ENCODE results near the gene DAPK1.
A peak's percentile ranks its signal among the peaks of the same experiment; 100 is the strongest.

DAPK1 gene

GRCh38 chr9:87643778-87644570 lies 146.3 kb downstream of the DAPK1 start:
- no peak for DNase-seq (ENCODE audit: low read depth)

- DNase-seq (ENCODE audit: low read depth) = no peak
Observed at GRCh38 chr9:87644659-87645058, 147.0 kb downstream of the DAPK1 start.

GRCh38 chr9:87646546-87646945 lies 148.9 kb downstream of the DAPK1 start:
- DNase-seq (ENCODE audit: low read depth) = no peak

- DNase-seq (ENCODE audit: low read depth) = no peak
Observed at GRCh38 chr9:87647114-87647513, 149.4 kb downstream of the DAPK1 start.

- no peak for DNase-seq (ENCODE audit: low read depth)
Observed at GRCh38 chr9:87648606-87649005, 150.9 kb downstream of the DAPK1 start.

GRCh38 chr9:87650611-87651295 lies 153.1 kb downstream of the DAPK1 start:
- DNase-seq (ENCODE audit: low read depth) = no peak

- DNase-seq (ENCODE audit: low read depth) = no peak
Observed at GRCh38 chr9:87651431-87651830, 153.8 kb downstream of the DAPK1 start.

- no peak for DNase-seq (ENCODE audit: low read depth)
Observed at GRCh38 chr9:87653941-87654340, 156.3 kb downstream of the DAPK1 start.

- DNase-seq (ENCODE audit: low read depth) = no peak
Observed at GRCh38 chr9:87655731-87656130, 158.1 kb downstream of the DAPK1 start.

GRCh38 chr9:87656485-87656884 lies 158.8 kb downstream of the DAPK1 start:
- no peak for DNase-seq (ENCODE audit: low read depth)

- no peak for DNase-seq (ENCODE audit: low read depth)
Observed at GRCh38 chr9:87657190-87657589, 159.5 kb downstream of the DAPK1 start.

- no peak for DNase-seq (ENCODE audit: low read depth)
Observed at GRCh38 chr9:87657893-87658292, 160.2 kb downstream of the DAPK1 start.

- DNase-seq (ENCODE audit: low read depth) = no peak
Observed at GRCh38 chr9:87658511-87658910, 160.8 kb downstream of the DAPK1 start.

GRCh38 chr9:87659534-87660419 lies 162.1 kb downstream of the DAPK1 start:
- DNase-seq (ENCODE audit: low read depth) = no peak

- no peak for DNase-seq (ENCODE audit: low read depth)
Observed at GRCh38 chr9:87661241-87661640, 163.6 kb downstream of the DAPK1 start.

- DNase-seq (ENCODE audit: low read depth) = peak; percentile 35
Observed at GRCh38 chr9:87662808-87663528, 165.3 kb downstream of the DAPK1 start.

- DNase-seq (ENCODE audit: low read depth) = no peak
Observed at GRCh38 chr9:87663556-87663955, 165.9 kb downstream of the DAPK1 start.

GRCh38 chr9:87664153-87665060 lies 166.7 kb downstream of the DAPK1 start:
- no peak for DNase-seq (ENCODE audit: low read depth)

- DNase-seq (ENCODE audit: low read depth) = no peak
Observed at GRCh38 chr9:87665505-87665904, 167.8 kb downstream of the DAPK1 start.

- no peak for DNase-seq (ENCODE audit: low read depth)
Observed at GRCh38 chr9:87667164-87667738, 169.6 kb downstream of the DAPK1 start.

All from activated T-cell treated with anti-CD3 and anti-CD28 coated beads for 1 hour (primary cell).